Activated T-helper 1 cell treated with anti-CD3 and anti-CD28 coated beads, Interleukin-12 subunit alpha, Interleukin-12 subunit beta, Interleukin-2, Interleukin-4 antibody, amounts not matched to agents 30 ng/mL and 10 ng/mL and 1 ng/mL, durations not matched to agents 14 hours and 24 hours and 36 hours (primary cell): ENCODE results near the gene ADAMTS14. TPM values are rescaled to one million over a fixed set of nuclear protein-coding genes. Genes with fewer than 3 reads are reported as not detected.

Experiments
- DNase-seq: peaks from one replicate; pipeline ENCODE4 v3.0.0; 2021; ENCODE audit warnings: low spot score
- H3K27ac Mint-ChIP-seq: one replicate; pipeline ENCODE4 v1.8.0; 2021; ENCODE audit warnings: mild to moderate bottlenecking, mixed read lengths
- H3K27me3 Mint-ChIP-seq: one replicate; pipeline ENCODE4 v1.8.0; 2022; ENCODE audit warnings: mild to moderate bottlenecking, moderate library complexity, mixed read lengths; ENCODE audit not compliant: insufficient read depth
- H3K36me3 Mint-ChIP-seq: one replicate; pipeline ENCODE4 v1.8.0; 2021; ENCODE audit warnings: low read depth, mixed read lengths
- H3K4me1 Mint-ChIP-seq: one replicate; pipeline ENCODE4 v1.8.0; 2021; ENCODE audit warnings: low read depth, mixed read lengths
- H3K4me3 Mint-ChIP-seq: one replicate; pipeline ENCODE4 v1.8.0; 2021; ENCODE audit warnings: mild to moderate bottlenecking, moderate library complexity, mixed read lengths
- H3K9me3 Mint-ChIP-seq: one replicate; pipeline ENCODE4 v1.8.0; 2021; ENCODE audit warnings: mixed read lengths
- intact Hi-C: fragments of 100-400 bp; cut with micrococcal nuclease; formaldehyde crosslinking; loops from one replicate; pipeline ENCODE4 v1.15.1; 2024
- total RNA-seq: library from RNA; stranded (reverse); gene quantifications from 2 replicates; pipeline ENCODE4 v1.2.3, GENCODE V29; 2022

ADAMTS14 gene
- total RNA-seq, 1 donor from 2014 or later = 0.21 TPM

DNA sequence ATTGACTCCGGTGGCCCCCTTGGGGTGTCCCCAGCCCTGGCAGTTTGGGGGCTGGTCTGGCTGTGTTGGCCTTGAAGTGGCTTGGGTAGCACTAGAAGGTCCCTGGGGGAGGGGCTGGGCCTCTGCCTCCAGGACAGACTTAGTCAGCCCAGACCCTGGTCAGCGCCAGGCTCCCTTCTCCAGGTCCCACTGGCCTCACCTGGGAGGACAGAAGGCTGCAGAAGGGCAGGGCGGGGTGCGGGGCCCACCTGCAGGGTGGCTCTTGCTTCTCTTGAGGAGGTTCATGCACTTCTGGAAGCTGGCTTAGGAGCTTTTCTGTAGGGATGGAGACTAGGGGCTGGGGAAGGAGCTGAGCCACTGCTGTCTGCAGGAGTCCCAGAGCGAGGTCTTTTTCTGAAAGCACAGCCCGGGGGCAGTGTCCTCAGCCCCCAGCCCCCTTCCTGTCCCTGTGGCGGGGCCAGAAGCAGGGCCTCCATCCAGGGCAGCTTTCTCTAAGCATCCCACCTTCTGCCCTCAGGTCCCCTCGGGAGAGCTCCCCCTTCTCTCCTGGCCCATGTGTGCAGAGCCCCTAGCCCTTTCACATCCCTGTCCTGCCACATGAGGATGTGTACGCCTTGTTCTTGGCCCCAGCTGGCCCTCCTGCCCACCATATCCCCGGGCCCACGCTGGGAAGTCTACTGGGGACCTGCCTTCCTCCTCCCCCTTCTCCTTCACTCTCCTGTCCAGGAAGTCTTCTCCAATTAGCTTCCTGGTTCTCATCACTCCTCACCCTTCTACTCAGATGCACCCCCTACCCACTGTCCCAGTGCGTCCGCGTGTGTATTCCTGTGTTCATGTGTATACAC lies 101.9 kb downstream of the ADAMTS14 start:
- Mint-ChIP-seq H3K4me1 (no peaks in the 10 kb centered on the region), H3K27ac (no peak overlapping the region), H3K36me3 (no peaks in the 10 kb centered on the region), H3K9me3 (no peaks in the 10 kb centered on the region), H3K27me3 (peaks cover 5% of the 10 kb centered on the region), H3K4me3 (no peak overlapping the region)
- intact Hi-C loops = no loop called here
- DNase-seq = no peak

DNA sequence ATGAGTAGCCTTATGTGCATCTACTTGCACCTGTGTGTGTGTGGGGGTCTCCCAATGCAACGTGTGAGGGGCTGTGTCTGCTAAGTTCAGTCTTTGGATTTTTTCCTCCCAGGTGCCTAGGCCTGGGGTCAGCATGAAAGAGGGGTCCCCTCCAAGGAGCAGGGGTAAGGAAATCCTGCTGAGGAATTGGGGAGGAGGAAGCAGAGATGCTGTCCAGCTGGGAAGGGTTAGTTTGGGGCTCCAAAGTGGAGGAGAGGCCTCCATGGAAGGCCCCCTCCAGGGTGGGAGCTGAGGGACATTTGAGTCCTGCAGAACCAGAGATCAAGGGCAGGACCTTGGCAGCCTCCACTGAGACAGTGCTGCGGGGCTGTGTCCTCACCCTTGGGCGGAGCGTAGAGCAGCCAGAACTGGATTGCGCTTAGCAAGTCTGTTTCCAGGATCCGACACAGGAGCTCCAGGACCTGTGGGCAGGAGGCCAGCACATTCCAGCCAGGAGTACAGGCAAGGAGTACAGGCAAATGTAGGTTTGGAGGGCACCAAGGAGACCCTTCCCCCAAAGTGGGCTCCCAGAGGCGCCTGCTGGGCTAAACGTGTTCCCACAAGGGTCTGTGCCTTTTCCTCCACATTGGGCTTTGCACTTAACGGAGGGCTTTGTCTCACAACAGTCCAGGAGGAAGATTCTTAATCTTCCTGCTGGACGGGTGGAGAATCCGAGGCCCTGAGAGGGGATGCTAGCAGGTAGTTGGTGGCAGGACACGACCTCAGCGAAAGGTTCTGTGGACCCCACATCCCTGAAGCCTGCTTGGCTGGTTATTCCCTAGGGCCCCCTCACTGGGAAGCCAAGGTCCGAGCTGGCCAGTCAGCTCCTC lies 102.7 kb downstream of the ADAMTS14 start:
- H3K27ac Mint-ChIP-seq = no peak overlapping the region
- DNase-seq = no peak
- H3K27me3 Mint-ChIP-seq = peaks cover 5% of the 10 kb centered on the region
- H3K36me3 Mint-ChIP-seq = no peaks in the 10 kb centered on the region
- H3K9me3 Mint-ChIP-seq = no peaks in the 10 kb centered on the region
- no peaks in the 10 kb centered on the region for H3K4me1 Mint-ChIP-seq
- intact Hi-C loops = no loop called here
- H3K4me3 Mint-ChIP-seq = no peak overlapping the region

DNA sequence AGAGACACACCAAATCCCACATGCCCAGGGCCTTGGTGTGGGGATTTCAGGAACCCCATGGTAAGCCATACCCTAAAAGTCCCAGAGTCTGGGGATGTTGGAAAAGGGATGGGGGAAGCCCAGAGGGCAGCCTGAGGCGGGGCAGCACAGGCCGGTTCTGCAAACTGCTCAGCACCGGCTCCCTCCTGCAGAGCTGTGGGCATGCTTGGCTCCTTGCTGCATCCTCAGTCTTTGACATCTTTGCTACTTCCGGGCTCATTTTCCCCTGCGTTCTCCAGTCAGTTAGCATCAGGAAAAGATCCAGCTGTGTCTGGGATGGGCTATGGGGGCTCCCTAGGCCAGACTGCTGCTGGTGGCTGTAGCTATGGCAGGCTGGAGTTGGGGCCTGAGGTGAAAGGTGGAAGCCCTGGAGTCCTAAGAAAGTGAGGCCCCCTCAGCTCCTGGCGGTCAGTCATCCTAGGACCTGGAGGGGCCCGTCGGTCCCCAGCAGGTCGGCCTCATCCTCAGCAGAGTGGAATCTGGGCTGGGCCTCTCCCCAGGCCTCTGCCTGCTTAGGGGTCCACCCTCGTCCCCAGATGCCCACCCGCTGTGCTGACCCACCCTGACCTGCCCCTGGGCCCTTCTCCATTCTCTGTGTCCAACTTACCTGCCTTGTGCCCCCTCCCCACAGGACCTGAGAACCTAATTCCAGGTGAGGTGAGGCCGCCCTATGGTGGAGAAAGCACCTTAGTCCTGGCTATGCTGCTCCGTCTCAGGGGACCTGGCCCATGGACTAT lies 103.6 kb downstream of the ADAMTS14 start:
- DNase-seq = no peak
- intact Hi-C loops = no loop called here

DNA sequence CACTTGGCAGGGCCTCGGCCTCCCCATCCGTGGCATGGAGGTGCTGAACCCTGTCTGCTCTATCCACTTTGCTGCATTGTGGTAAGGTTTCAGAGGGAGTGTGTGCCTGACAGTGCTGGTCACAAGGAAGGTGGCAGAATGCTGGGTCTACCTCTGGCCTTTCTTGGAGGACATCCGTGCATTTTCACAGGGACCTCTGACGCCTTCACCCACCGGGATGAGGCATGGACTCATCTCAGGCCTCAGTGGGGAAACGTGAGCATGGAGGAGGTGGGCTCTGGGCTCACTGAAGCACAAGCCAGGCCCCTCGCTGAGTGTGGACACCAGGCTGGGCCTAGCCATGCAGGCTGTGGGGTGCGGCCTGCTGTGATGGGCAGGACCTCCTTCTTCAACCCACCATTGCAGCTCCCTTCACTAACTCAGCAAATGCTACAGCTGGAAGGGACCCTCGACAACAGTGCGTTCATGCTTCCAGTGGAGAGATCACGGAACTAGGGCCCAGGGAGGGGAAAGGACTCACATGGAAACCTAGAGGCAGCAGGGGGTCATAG lies 104.2 kb downstream of the ADAMTS14 start:
- no peak overlapping the region for H3K27ac Mint-ChIP-seq
- intact Hi-C loops = no loop called here
- no peaks in the 10 kb centered on the region for H3K4me1 Mint-ChIP-seq
- H3K36me3 Mint-ChIP-seq = no peaks in the 10 kb centered on the region
- no peak overlapping the region for H3K4me3 Mint-ChIP-seq
- H3K9me3 Mint-ChIP-seq = no peaks in the 10 kb centered on the region
- peaks cover 5% of the 10 kb centered on the region for H3K27me3 Mint-ChIP-seq
- DNase-seq = no peak

More for the DNA sequence above, 103.6 kb downstream of the ADAMTS14 start:
- Mint-ChIP-seq H3K4me3 (no peak overlapping the region), H3K9me3 (no peaks in the 10 kb centered on the region), H3K27ac (no peak overlapping the region), H3K4me1 (no peaks in the 10 kb centered on the region), H3K36me3 (no peaks in the 10 kb centered on the region), H3K27me3 (peaks cover 5% of the 10 kb centered on the region)

DNA sequence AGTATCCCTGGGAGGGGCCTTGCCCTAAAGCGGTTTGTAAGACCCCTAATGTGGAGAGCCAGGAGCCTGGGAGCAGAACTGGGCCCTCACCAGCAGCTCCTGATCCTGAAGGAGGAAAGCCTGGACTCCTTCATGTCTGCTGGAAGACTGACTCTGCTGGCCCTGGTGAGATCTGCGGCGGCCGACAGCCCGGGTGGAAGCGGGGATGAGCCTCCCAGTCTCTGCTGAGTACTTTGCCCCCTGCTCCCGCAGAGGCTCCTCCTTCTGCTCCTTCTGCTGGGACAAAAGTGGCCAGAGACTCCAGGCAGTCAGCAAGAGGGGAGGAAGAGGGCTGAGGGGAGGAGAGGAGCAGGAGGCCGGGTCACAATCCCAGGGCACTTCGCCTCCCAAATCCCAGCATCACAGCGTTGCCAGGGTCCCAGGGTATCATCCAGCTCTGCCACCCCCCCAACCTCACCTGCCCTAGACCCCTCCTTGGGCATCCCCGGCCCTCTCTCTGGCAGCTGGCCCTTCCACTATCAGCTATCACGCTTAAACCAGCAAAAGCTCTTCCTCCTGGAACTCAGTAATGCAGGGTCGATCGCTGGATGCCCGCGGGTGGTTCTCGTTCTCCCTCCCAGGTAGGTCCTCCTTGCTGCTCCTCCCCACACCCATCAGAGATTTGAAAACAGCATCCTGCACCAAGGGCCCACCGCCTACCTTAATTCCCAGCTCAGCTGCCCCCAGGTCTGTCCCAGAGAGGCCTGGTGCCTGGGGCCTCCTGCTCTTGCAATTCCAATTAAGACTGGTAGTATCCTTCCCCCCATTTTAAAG lies 105.0 kb downstream of the ADAMTS14 start:
- Mint-ChIP-seq H3K4me1 (no peaks in the 10 kb centered on the region), H3K9me3 (no peaks in the 10 kb centered on the region), H3K36me3 (no peaks in the 10 kb centered on the region), H3K27me3 (peaks cover 5% of the 10 kb centered on the region), H3K27ac (no peak overlapping the region), H3K4me3 (no peak overlapping the region)
- no peak for DNase-seq
- intact Hi-C loops = no loop called here

DNA sequence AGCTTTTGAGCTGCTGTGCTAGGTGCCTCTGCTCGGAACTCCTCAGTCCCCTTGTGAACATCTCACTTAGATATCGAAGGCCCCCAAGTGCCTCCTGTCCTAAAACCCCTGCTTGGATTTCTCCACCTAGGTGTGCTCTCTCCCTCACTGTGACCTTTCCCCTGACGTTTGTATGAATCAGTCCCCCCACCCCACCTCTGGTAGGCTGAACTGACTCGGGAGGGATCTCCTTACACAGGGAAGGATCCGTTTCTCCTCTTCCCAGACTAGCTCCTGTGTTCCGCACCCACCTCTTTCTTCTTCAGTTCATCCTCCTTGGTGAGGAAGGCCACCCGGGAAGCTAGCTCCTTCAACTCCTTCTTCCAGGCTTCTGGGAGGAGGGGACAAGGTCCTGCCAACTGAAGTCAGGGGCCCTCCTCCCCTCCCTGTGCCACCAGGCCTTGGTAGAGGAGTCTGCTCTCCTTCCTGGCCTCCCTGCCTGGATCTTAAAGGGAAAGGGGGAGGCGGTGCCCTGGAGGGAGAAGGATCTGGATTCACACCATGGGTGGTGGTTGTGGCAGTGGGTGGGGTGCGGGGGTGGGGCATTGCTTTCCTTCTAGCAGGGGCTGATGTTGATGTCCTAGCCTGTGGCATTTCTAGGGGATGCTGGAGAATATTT lies 106.1 kb downstream of the ADAMTS14 start:
- Mint-ChIP-seq H3K27ac (no peak overlapping the region), H3K27me3 (peaks cover 5% of the 10 kb centered on the region), H3K9me3 (no peaks in the 10 kb centered on the region), H3K4me3 (no peak overlapping the region), H3K4me1 (no peaks in the 10 kb centered on the region), H3K36me3 (no peaks in the 10 kb centered on the region)
- DNase-seq = no peak
- intact Hi-C loops = no loop called here

DNA sequence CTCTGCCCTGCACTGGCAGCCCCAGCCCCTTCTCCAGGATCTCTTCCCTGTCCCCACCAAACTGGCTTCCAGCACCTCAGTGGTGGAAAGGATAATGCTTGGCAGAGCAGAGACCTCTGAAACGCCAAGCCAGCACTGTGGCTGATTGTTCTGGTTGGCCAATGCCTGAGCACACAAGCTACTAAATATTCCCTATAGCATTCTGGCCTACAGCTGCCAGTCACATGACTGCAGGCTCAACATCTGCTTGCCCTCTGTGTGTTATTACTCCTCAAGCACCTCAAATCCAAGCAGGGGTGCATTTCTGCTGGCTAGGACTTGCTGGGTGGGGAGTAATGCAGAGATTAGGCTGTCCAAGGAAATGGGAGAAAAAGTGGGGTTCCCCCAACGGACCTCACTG lies 106.8 kb downstream of the ADAMTS14 start:
- H3K9me3 Mint-ChIP-seq = no peaks in the 10 kb centered on the region
- H3K27ac Mint-ChIP-seq = no peak overlapping the region
- H3K4me3 Mint-ChIP-seq = no peak overlapping the region
- DNase-seq = no peak
- no peaks in the 10 kb centered on the region for H3K36me3 Mint-ChIP-seq
- intact Hi-C loops = no loop called here
- peaks cover 7% of the 10 kb centered on the region for H3K27me3 Mint-ChIP-seq
- no peaks in the 10 kb centered on the region for H3K4me1 Mint-ChIP-seq

DNA sequence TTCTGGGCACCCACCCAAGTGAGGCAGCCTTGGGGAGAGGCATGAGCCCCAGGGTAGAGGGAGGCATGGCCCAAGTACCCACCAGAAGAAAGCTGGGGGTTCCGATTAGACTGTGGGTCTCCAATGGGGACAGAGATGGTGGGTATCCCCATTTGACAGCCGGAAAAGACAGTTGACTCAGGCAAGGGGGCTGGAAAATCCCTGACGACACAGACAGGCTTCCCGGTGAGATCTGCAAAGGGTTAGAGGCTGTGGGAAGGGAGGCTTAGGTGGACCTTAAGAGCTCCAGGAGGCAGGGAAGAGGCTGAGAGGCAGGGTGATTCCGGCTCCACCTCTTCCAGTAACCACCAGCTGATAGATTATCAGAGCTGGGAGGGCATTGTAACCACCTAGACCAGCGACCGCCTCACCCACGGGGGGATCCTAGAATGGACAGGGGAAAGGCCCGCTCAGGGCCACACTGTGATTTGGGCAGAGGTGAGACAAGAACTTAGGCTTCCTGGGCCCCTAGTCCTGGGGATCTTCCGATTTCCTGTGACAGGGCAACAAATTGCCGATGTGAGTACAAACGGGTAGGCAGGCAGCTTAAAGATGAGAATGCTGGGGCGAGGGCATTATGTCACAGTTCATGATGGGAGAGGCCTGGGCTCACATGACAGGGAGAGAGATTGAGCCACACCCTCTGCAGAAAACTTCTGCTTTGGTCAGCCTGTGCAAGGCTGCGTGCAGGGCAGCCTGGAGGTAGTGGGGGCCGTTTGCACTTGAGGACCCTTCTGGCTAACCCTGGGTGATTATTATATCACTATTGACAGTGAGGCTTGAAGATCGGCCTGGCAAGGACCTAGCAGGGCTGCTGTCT lies 107.4 kb downstream of the ADAMTS14 start:
- Mint-ChIP-seq H3K27ac (no peak overlapping the region), H3K9me3 (no peaks in the 10 kb centered on the region), H3K4me3 (no peak overlapping the region), H3K36me3 (no peaks in the 10 kb centered on the region), H3K4me1 (no peaks in the 10 kb centered on the region), H3K27me3 (peaks cover 7% of the 10 kb centered on the region)
- no peak for DNase-seq
- intact Hi-C loops = no loop called here

DNA sequence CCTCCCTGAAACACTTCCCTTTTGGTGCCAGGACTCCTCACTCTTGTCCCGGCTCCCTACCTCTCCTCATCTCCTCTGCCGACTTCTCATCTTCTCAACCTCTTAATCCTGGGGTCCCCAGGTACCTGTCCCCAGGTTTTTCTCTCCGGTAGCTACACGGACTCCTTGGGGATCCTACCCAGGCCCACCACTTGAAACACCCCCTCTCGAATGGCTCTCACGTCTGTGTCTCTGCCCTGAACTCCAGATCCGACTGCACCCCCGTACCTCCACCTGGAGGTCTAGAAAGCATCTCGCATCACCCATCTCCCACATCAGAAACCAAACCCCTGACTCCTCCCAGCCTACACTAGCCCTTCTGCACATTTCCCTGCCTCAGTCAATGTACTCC lies 108.1 kb downstream of the ADAMTS14 start:
- Mint-ChIP-seq H3K36me3 (no peaks in the 10 kb centered on the region), H3K4me1 (no peaks in the 10 kb centered on the region), H3K27me3 (peaks cover 7% of the 10 kb centered on the region), H3K4me3 (no peak overlapping the region), H3K27ac (no peak overlapping the region), H3K9me3 (no peaks in the 10 kb centered on the region)
- intact Hi-C loops = no loop called here
- no peak for DNase-seq

DNA sequence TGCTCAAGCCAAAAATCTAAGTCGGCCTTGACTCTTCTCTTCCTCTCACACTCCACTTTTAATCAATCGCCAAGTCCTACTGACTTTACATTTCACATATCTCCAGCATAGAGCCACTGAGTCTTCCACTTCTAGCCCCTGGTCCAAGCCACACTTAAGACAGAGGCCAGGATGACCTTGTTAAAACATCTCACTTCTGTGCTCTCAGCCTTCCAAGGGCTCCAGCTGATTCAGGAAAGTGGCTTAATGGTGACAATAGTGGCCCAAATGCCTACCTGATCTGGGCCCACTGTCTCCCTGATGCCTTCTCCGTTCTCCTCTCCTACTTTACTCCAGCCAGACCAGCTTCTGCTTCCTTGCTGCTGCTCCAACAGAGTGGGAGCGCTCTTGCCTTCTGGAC lies 108.5 kb downstream of the ADAMTS14 start:
- DNase-seq = no peak
- Mint-ChIP-seq H3K4me3 (no peak overlapping the region), H3K27ac (no peak overlapping the region), H3K4me1 (no peaks in the 10 kb centered on the region), H3K9me3 (no peaks in the 10 kb centered on the region), H3K36me3 (no peaks in the 10 kb centered on the region), H3K27me3 (peaks cover 7% of the 10 kb centered on the region)
- intact Hi-C loops = no loop called here

DNA sequence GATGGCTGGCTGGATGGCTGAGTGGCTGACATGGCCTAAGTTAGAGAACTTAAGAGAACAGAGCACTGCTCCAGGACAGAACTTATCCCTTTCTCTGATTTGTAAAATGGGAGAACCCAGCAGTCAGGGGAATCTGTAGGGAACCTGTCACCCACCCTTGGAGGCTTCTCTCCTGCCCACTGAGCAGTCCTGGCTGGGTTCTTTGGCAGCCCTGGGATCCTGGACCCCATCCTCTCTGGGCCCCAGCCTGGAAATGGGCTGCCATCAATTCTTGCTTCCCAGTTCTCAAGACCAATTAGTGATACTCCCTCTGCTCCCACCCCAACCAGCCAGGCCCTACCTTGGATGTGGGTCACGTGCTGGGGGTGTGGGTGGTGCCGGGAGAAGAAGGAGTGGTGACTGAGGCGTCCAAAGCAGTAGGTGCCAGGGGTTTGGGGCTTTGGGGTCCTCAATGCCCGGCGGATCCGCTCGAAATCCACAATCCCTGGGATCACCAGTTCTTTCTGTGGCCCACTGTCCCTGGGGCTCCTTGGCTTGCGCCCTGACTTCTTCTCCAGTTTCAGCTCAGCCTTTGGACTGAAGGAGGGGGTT lies 109.2 kb downstream of the ADAMTS14 start:
- Mint-ChIP-seq H3K27ac (no peak overlapping the region), H3K9me3 (no peaks in the 10 kb centered on the region), H3K4me1 (no peaks in the 10 kb centered on the region), H3K27me3 (peaks cover 5% of the 10 kb centered on the region), H3K4me3 (no peak overlapping the region), H3K36me3 (no peaks in the 10 kb centered on the region)
- intact Hi-C loops = no loop called here
- no peak for DNase-seq
